ENCODE measurements around the gene ZNHIT1. TPM values are rescaled to one million over a fixed set of nuclear protein-coding genes. Genes with fewer than 3 reads are reported as not detected.

The ZNHIT1 gene
- total and polyA plus RNA-seq, 2 of the 8 experiments (the other 6 are each of a cell fraction or from before 2014, with no cell fraction given) = 38.2 to 61.7 TPM

- no peak for FAIRE-seq
- POLR2A ChIA-PET (ENCODE audit: partially characterized antibody) = interaction anchor here (0.5 to 4.5 kb wide), 12 partner anchors 9 to 97 kb away, joined by 3 to 17 read pairs (median 4); partner anchors contain the start of genes PLOD3 and ZNHIT1
- peak overlapping the region; percentile 86; the same call in 1 of the 2 replicates for H2AFZ ChIP-seq (ENCODE audit: low read length)
- TF ChIP-seq TAF7 (optimal IDR thresholded peaks at IDR 0.05; ENCODE audit: borderline replicate concordance, low read depth, low read length) (peak; percentile 61), MAX (IDR thresholded peaks at IDR 0.05) (peak; percentile 60), EZH2 (IDR thresholded peaks at IDR 0.05; ENCODE audit: low read depth, low read length, severe bottlenecking) (peak; percentile 45), HDAC2 (IDR thresholded peaks at IDR 0.05; ENCODE audit: borderline replicate concordance in 1 of 2, low read depth in 2 of 2, low read length in 2 of 2) (0 out of 4 replicates have a peak, but pooled peaks of 1 of the 2 experiments have one; percentile 26), E2F6 (IDR thresholded peaks at IDR 0.05) (peak; percentile 76), CBX8 (IDR thresholded peaks at IDR 0.05; ENCODE audit: borderline replicate concordance, low read depth, low read length) (no peak), ASH2L (IDR thresholded peaks at IDR 0.05; ENCODE audit: low read length) (peak; percentile 75), KDM5A (IDR thresholded peaks at IDR 0.05; ENCODE audit: low read length) (no peak)
These were observed 16.0 kb upstream of the ZNHIT1 start for GRCh38 chr7:101201695-101202602.

More at GRCh38 chr7:101201695-101202602, 16.0 kb upstream of the ZNHIT1 start:
- Histone ChIP-seq H2BK12ac (ENCODE audit: low read depth, low read length) (peak overlapping the region; percentile 96; the same call in 1 of the 2 replicates), H2BK20ac (ENCODE audit: low read length) (peak overlapping the region; percentile 80; the same call in 1 of the 2 replicates), H3K4ac (replicated peaks; ENCODE audit: insufficient read length, low read depth, low read length) (no peak overlapping the region), H2BK120ac (replicated peaks; ENCODE audit: low read depth, low read length) (peak overlapping the region; percentile 90), H3K23ac (ENCODE audit: insufficient read length) (no peak overlapping the region), H3K79me1 (ENCODE audit: low read depth, low read length) (no peaks in the 10 kb centered on the region), H3K27me3 (replicated peaks in 1 of 4; ENCODE audit: control insufficient read depth in 3 of 4, extremely low read depth in 1 of 4, insufficient read depth in 3 of 4, low read length in 3 of 4) (peaks cover 0 to 16% (median 9%) of the 10 kb centered on the region in 4 experiments; a peak in 5 of 7 replicates), H4K91ac (replicated peaks; ENCODE audit: insufficient read length, low read length) (peak overlapping the region; percentile 99), H3K9me3 (ENCODE audit: insufficient read depth in 2 of 2, low read depth in 1 of 2, low read length in 1 of 2) (no peaks in the 10 kb centered on the region), H2AK5ac (ENCODE audit: low read depth, low read length) (no peak overlapping the region), H2BK15ac (ENCODE audit: low read length) (peak overlapping the region; percentile 61; the same call in 1 of the 2 replicates), H3K56ac (replicated peaks; ENCODE audit: insufficient read length, low read depth, low read length) (peak overlapping the region; percentile 16), H3K4me3 (ENCODE audit: extremely low read depth in 1 of 4, insufficient read depth in 2 of 4, low read depth in 3 of 4, low read length in 4 of 4) (peak overlapping the region; percentile 37 to 60 (median 47)), H4K5ac (ENCODE audit: insufficient read length, low read depth, low read length) (no peak overlapping the region), H3K79me2 (ENCODE audit: control insufficient read depth in 1 of 2, insufficient read depth in 2 of 2, low read length in 2 of 2) (no peaks in the 10 kb centered on the region), H3K9ac (replicated peaks in 1 of 4; ENCODE audit: extremely low read depth in 1 of 4, low read depth in 3 of 4, low read length in 3 of 4) (peak overlapping the region in 2 of 4 experiments; percentile 25 to 38; a peak in 3 of 7 replicates), H4K20me1 (replicated peaks in 1 of 2; ENCODE audit: control insufficient read depth in 1 of 2, insufficient read depth in 2 of 2, low read length in 2 of 2) (peaks cover 0 to 2% of the 10 kb centered on the region in 2 experiments), H3K14ac (ENCODE audit: insufficient read length) (no peak overlapping the region), H3K36me3 (ENCODE audit: control insufficient read depth in 2 of 4, insufficient read depth in 4 of 4, low read length in 3 of 4) (no peaks in the 10 kb centered on the region), H3K27ac (ENCODE audit: low read depth, low read length) (no peak overlapping the region), H3K23me2 (ENCODE audit: low read depth, low read length) (peaks cover 8% of the 10 kb centered on the region; the same call in 1 of the 2 replicates), H3K4me1 (replicated peaks in 1 of 4; ENCODE audit: control insufficient read depth in 3 of 4, insufficient read depth in 4 of 4, low read length in 3 of 4) (peaks cover 5 to 21% (median 14%) of the 10 kb centered on the region in 4 experiments), H4K8ac (ENCODE audit: extremely low read depth, insufficient read depth, low read length) (peak overlapping the region; percentile 75), H2BK5ac (ENCODE audit: low read depth, low read length) (peak overlapping the region; percentile 52; the same call in 1 of the 2 replicates), H3K18ac (ENCODE audit: extremely low read depth, low read length) (peak overlapping the region; percentile 97), H3K4me2 (ENCODE audit: insufficient read depth in 1 of 2, low read depth in 2 of 2, low read length in 2 of 2) (peak overlapping the region; percentile 59 to 67)
- CTCF ChIA-PET (ENCODE audit: partially characterized antibody) = interaction anchor here (0.6 to 3.0 kb wide), 12 partner anchors 10 to 115 kb away, joined by 3 to 22 read pairs (median 4); partner anchors contain the start of genes PLOD3 and ZNHIT1
- 13% methylated on average over 51 of the region's 75 CpGs; no CpG with 5 or more reads in 1 of the 2 experiments for WGBS, 2 experiments (ENCODE audit: extremely low coverage in 1 of 2, insufficient coverage in 1 of 2, insufficient read length in 1 of 2, insufficient replicate concordance in 2 of 2, low coverage in 1 of 2, low lambda C conversion rate in 2 of 2, missing lambda C conversion rate in 1 of 2)
- peak in 1 of 2 experiments; percentile 78 for DNase-seq (ENCODE audit: low read depth in 1 of 2, low spot score in 2 of 2)
